ENCODE results near the gene WWC2.

GRCh38 chr4:183299464-183299863 lies 200.4 kb downstream of the WWC2 start:
- TF ChIP-seq, protein P1, sequence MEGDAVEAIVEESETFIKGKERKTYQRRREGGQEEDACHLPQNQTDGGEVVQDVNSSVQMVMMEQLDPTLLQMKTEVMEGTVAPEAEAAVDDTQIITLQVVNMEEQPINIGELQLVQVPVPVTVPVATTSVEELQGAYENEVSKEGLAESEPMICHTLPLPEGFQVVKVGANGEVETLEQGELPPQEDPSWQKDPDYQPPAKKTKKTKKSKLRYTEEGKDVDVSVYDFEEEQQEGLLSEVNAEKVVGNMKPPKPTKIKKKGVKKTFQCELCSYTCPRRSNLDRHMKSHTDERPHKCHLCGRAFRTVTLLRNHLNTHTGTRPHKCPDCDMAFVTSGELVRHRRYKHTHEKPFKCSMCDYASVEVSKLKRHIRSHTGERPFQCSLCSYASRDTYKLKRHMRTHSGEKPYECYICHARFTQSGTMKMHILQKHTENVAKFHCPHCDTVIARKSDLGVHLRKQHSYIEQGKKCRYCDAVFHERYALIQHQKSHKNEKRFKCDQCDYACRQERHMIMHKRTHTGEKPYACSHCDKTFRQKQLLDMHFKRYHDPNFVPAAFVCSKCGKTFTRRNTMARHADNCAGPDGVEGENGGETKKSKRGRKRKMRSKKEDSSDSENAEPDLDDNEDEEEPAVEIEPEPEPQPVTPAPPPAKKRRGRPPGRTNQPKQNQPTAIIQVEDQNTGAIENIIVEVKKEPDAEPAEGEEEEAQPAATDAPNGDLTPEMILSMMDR (IDR thresholded peaks at IDR 0.05): no peak
- TF ChIP-seq POLR2A (IDR thresholded peaks at IDR 0.05): no peak
